ENCODE results near the gene MAOA.

The MAOA gene

DNA sequence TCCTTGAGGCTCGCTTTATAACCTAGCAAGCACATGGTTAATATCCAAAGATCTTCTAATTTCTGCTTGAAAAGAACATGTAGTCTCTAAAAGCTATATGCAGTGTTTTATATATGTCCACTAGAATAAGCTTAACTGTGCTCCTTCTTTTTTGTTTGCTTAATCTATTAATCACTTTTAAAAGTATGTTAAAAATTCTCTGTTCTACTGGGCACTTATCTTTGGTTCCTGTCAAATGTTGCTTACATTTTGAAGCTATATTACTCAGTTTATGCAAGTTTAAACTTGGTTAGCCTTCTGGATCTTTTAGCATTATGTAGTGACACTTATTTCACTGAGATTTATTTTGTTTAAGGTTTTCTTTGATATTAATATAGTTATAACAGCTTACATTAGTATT, 32.5 kb downstream of the MAOA start:
- Histone ChIP-seq H3K23ac (ENCODE audit: low read length in 2 of 2) (no peak overlapping the region), H2BK5ac (ENCODE audit: low read depth, low read length, poor library complexity, severe bottlenecking) (no peak overlapping the region), H3K18ac (ENCODE audit: low read depth in 1 of 2, low read length in 2 of 2) (no peak overlapping the region), H3K4me3 (ENCODE audit: insufficient read depth in 1 of 2, low read depth in 1 of 2, low read length in 2 of 2) (no peak overlapping the region), H3K27ac (ENCODE audit: low read length, poor library complexity, severe bottlenecking) (no peak overlapping the region), H3K9me3 (ENCODE audit: control insufficient read depth, low read length) (no peaks in the 10 kb centered on the region), H2BK120ac (ENCODE audit: low read depth, low read length) (no peak overlapping the region), H4K91ac (ENCODE audit: low read length) (no peak overlapping the region), H2AFZ (ENCODE audit: low read depth, low read length) (no peak overlapping the region), H3K9ac (ENCODE audit: low read length) (no peak overlapping the region), H4K8ac (ENCODE audit: low read length) (no peak overlapping the region), H3K4ac (ENCODE audit: low read depth in 1 of 2, low read length in 2 of 2) (no peak overlapping the region), H3K27me3 (ENCODE audit: control insufficient read depth in 1 of 2, insufficient read depth in 1 of 2, low read length in 2 of 2) (no peaks in the 10 kb centered on the region), H3K4me1 (ENCODE audit: control insufficient read depth, insufficient read depth, low read depth, low read length) (peaks cover 1% of the 10 kb centered on the region), H3K14ac (ENCODE audit: low read length in 2 of 2) (no peak overlapping the region), H3K36me3 (ENCODE audit: control insufficient read depth in 1 of 2, insufficient read depth in 2 of 2, low read depth in 1 of 2, low read length in 2 of 2) (no peaks in the 10 kb centered on the region), H2AK5ac (ENCODE audit: low read length, severe bottlenecking) (no peak overlapping the region), H2BK15ac (ENCODE audit: low read depth, poor library complexity, severe bottlenecking) (no peak overlapping the region), H2BK12ac (ENCODE audit: low read length in 2 of 2) (no peak overlapping the region), H3K4me2 (ENCODE audit: low read length, poor library complexity, severe bottlenecking) (no peak overlapping the region), H3K79me1 (replicated peaks; ENCODE audit: low read length, poor library complexity, severe bottlenecking) (no peaks in the 10 kb centered on the region)
- no CpG with 5 or more reads among the region's 1 CpG for WGBS
- no peak for DNase-seq

DNA sequence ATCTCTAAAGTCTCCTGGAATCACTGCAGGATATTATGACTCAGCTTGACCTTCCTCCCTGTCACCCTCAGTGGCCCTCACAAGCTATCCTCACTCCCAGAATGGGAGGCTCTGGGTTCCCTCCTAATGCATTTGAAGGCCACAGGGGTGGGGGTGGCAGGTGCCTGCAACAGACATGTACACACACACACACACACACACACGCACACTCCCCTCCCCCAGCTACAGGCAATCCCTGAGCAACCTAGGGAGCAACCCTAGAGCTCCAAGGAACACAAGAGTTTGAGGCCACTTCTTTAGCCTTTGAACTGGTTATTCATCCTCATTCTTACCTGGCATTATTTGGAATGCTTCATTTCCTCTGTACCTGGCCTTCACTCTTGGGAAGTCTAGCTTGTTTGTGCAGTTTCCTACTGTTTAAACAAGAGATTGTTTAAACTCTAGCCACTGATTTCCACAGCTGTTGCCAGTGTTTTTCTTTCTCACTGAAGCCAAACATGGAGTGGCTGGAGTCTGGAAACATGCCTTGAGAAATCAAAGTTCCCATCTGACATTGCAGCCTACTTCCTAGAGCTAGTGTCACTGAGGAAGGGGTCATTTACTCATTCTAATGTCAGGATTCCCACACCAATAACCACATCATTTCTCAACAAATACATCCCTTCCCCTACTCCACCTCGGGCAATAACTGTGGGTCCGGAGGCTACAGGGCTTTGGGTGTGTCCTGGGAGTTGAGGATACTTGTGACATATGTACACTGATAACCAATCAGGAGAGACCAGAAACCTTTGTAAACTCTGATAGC, 37.7 kb downstream of the MAOA start:
- peak overlapping the region; percentile 67 for H3K27ac ChIP-seq (ENCODE audit: low read length, poor library complexity, severe bottlenecking)
- H3K14ac ChIP-seq (ENCODE audit: low read length in 2 of 2): peak overlapping the region in 1 of 2 experiments; percentile 41
- H2AFZ ChIP-seq (ENCODE audit: low read depth, low read length): no peak overlapping the region
- no peak overlapping the region for H3K4me2 ChIP-seq (ENCODE audit: low read length, poor library complexity, severe bottlenecking)
- H2BK120ac ChIP-seq (ENCODE audit: low read depth, low read length): no peak overlapping the region
- no peak overlapping the region for H2BK5ac ChIP-seq (ENCODE audit: low read depth, low read length, poor library complexity, severe bottlenecking)
- peaks cover 3% of the 10 kb centered on the region for H3K4me1 ChIP-seq (ENCODE audit: control insufficient read depth, insufficient read depth, low read depth, low read length)
- no peak overlapping the region for H2AK5ac ChIP-seq (ENCODE audit: low read length, severe bottlenecking)
- no peaks in the 10 kb centered on the region for H3K36me3 ChIP-seq (ENCODE audit: control insufficient read depth in 1 of 2, insufficient read depth in 2 of 2, low read depth in 1 of 2, low read length in 2 of 2)
- no peak overlapping the region for H3K4me3 ChIP-seq (ENCODE audit: insufficient read depth in 1 of 2, low read depth in 1 of 2, low read length in 2 of 2)
- DNase-seq: peak; percentile 66
- no peak overlapping the region for H3K9ac ChIP-seq (ENCODE audit: low read length)
- H3K27me3 ChIP-seq (ENCODE audit: control insufficient read depth in 1 of 2, insufficient read depth in 1 of 2, low read length in 2 of 2): peaks cover 0 to 4% of the 10 kb centered on the region in 2 experiments
- no peaks in the 10 kb centered on the region for H3K9me3 ChIP-seq (ENCODE audit: control insufficient read depth, low read length)
- H2BK12ac ChIP-seq (ENCODE audit: low read length in 2 of 2): peak overlapping the region in 1 of 2 experiments; percentile 31
- WGBS: 89% methylated on average over 1 of the region's 3 CpGs
- H3K4ac ChIP-seq (ENCODE audit: low read depth in 1 of 2, low read length in 2 of 2): no peak overlapping the region
- H3K79me1 ChIP-seq (replicated peaks; ENCODE audit: low read length, poor library complexity, severe bottlenecking): no peaks in the 10 kb centered on the region
- no peak overlapping the region for H2BK15ac ChIP-seq (ENCODE audit: low read depth, poor library complexity, severe bottlenecking)
- no peak overlapping the region for H4K8ac ChIP-seq (ENCODE audit: low read length)
- H4K91ac ChIP-seq (ENCODE audit: low read length): no peak overlapping the region
- peak overlapping the region; percentile 43 to 52 for H3K18ac ChIP-seq (ENCODE audit: low read depth in 1 of 2, low read length in 2 of 2)
- H3K23ac ChIP-seq (ENCODE audit: low read length in 2 of 2): no peak overlapping the region

DNA sequence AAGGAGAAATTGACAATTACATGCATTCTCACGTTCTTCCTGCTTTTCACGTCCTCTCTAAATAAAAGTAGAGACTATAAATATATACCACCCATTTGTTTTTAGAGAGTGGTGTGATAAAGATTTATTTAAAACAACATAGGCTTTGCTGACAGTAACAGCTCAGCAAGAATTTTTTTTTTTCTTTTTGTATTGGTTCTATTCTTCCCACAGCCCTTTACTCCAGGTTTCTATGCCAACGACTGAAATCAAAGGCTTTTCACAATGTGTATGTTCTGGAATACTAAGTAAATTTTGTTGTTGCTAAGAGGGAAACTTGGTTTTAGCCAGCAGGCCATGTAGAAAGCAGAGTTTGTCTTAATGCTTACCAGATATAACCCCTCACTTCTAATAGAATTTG, 43.4 kb downstream of the MAOA start:
- Histone ChIP-seq H3K9me3 (ENCODE audit: control insufficient read depth, low read length) (no peaks in the 10 kb centered on the region), H3K4me2 (ENCODE audit: low read length, poor library complexity, severe bottlenecking) (no peak overlapping the region), H2BK120ac (ENCODE audit: low read depth, low read length) (no peak overlapping the region), H3K36me3 (ENCODE audit: control insufficient read depth in 1 of 2, insufficient read depth in 2 of 2, low read depth in 1 of 2, low read length in 2 of 2) (no peaks in the 10 kb centered on the region), H4K91ac (ENCODE audit: low read length) (no peak overlapping the region), H3K4me1 (ENCODE audit: control insufficient read depth, insufficient read depth, low read depth, low read length) (peaks cover 2% of the 10 kb centered on the region), H2BK5ac (ENCODE audit: low read depth, low read length, poor library complexity, severe bottlenecking) (no peak overlapping the region), H3K4me3 (ENCODE audit: insufficient read depth in 1 of 2, low read depth in 1 of 2, low read length in 2 of 2) (no peak overlapping the region), H3K14ac (ENCODE audit: low read length in 2 of 2) (no peak overlapping the region), H3K27me3 (ENCODE audit: control insufficient read depth in 1 of 2, insufficient read depth in 1 of 2, low read length in 2 of 2) (peaks cover 0 to 18% of the 10 kb centered on the region in 2 experiments), H3K79me1 (replicated peaks; ENCODE audit: low read length, poor library complexity, severe bottlenecking) (no peaks in the 10 kb centered on the region), H2BK15ac (ENCODE audit: low read depth, poor library complexity, severe bottlenecking) (no peak overlapping the region), H3K4ac (ENCODE audit: low read depth in 1 of 2, low read length in 2 of 2) (no peak overlapping the region), H2BK12ac (ENCODE audit: low read length in 2 of 2) (no peak overlapping the region), H3K9ac (ENCODE audit: low read length) (no peak overlapping the region), H3K27ac (ENCODE audit: low read length, poor library complexity, severe bottlenecking) (no peak overlapping the region), H2AK5ac (ENCODE audit: low read length, severe bottlenecking) (no peak overlapping the region), H2AFZ (ENCODE audit: low read depth, low read length) (no peak overlapping the region), H4K8ac (ENCODE audit: low read length) (no peak overlapping the region), H3K18ac (ENCODE audit: low read depth in 1 of 2, low read length in 2 of 2) (no peak overlapping the region), H3K23ac (ENCODE audit: low read length in 2 of 2) (no peak overlapping the region)
- no peak for DNase-seq
- no CpG with 5 or more reads among the region's 3 CpGs for WGBS

DNA sequence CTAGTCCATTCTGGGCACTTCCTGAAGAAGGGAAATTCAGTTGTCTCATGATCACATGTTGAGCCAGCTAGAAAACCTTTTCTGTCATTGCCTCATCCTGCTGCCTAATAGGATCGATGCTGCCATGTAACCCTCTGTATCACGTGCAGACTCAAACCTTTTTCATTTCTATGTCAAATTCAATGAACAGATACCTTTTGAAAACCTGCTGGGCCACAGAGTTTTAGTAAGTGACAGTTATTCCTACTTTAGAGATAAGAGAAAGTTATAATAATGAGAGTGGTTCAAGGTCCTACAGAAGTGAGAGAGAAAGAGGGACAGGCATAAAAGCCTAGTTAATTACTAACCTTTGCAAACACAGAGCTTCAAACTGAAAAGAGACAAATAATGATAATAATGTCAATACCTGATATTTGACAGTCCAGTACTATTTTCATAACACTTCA, 46.0 kb downstream of the MAOA start:
- WGBS: 100% methylated on average over 2 of the region's 2 CpGs

More for the DNA sequence above, 46.0 kb downstream of the MAOA start:
- peaks cover 0 to 14% of the 10 kb centered on the region in 2 experiments for H3K27me3 ChIP-seq (ENCODE audit: control insufficient read depth in 1 of 2, insufficient read depth in 1 of 2, low read length in 2 of 2)
- H3K14ac ChIP-seq (ENCODE audit: low read length in 2 of 2): no peak overlapping the region
- peaks cover 2% of the 10 kb centered on the region for H3K4me1 ChIP-seq (ENCODE audit: control insufficient read depth, insufficient read depth, low read depth, low read length)
- no peak overlapping the region for H2BK12ac ChIP-seq (ENCODE audit: low read length in 2 of 2)
- no peak overlapping the region for H3K18ac ChIP-seq (ENCODE audit: low read depth in 1 of 2, low read length in 2 of 2)
- no peak overlapping the region for H3K4ac ChIP-seq (ENCODE audit: low read depth in 1 of 2, low read length in 2 of 2)
- no peaks in the 10 kb centered on the region for H3K36me3 ChIP-seq (ENCODE audit: control insufficient read depth in 1 of 2, insufficient read depth in 2 of 2, low read depth in 1 of 2, low read length in 2 of 2)
- no peak overlapping the region for H2AFZ ChIP-seq (ENCODE audit: low read depth, low read length)
- no peak overlapping the region for H3K4me2 ChIP-seq (ENCODE audit: low read length, poor library complexity, severe bottlenecking)
- no peak overlapping the region for H3K23ac ChIP-seq (ENCODE audit: low read length in 2 of 2)
- DNase-seq: no peak
- H3K27ac ChIP-seq (ENCODE audit: low read length, poor library complexity, severe bottlenecking): no peak overlapping the region
- no peak overlapping the region for H2BK5ac ChIP-seq (ENCODE audit: low read depth, low read length, poor library complexity, severe bottlenecking)
- no peak overlapping the region for H4K8ac ChIP-seq (ENCODE audit: low read length)
- no peak overlapping the region for H3K9ac ChIP-seq (ENCODE audit: low read length)
- H3K4me3 ChIP-seq (ENCODE audit: insufficient read depth in 1 of 2, low read depth in 1 of 2, low read length in 2 of 2): no peak overlapping the region
- H3K79me1 ChIP-seq (replicated peaks; ENCODE audit: low read length, poor library complexity, severe bottlenecking): no peaks in the 10 kb centered on the region
- H2AK5ac ChIP-seq (ENCODE audit: low read length, severe bottlenecking): no peak overlapping the region
- no peak overlapping the region for H2BK15ac ChIP-seq (ENCODE audit: low read depth, poor library complexity, severe bottlenecking)
- H2BK120ac ChIP-seq (ENCODE audit: low read depth, low read length): no peak overlapping the region
- no peak overlapping the region for H4K91ac ChIP-seq (ENCODE audit: low read length)
- H3K9me3 ChIP-seq (ENCODE audit: control insufficient read depth, low read length): no peaks in the 10 kb centered on the region
